Putamen (tissue), 1 donor: Measurements from ENCODE around the gene TSSK2.

Experiments used
- DNase-seq: peaks from one replicate; pipeline ENCODE4 v3.0.0-alpha.2; 2016; ENCODE audit warnings: low spot score

The TSSK2 gene

GRCh38 chr22:19125011-19125410, 6.1 kb upstream of the TSSK2 start:
- DNase-seq, result no peak

- no peak for DNase-seq
Observed at GRCh38 chr22:19125474-19126308, 5.4 kb upstream of the TSSK2 start.

- DNase-seq, result no peak
Observed at GRCh38 chr22:19126309-19127273, 4.5 kb upstream of the TSSK2 start.

GRCh38 chr22:19127329-19128008, 3.6 kb upstream of the TSSK2 start:
- no peak for DNase-seq

- no peak for DNase-seq
Observed at GRCh38 chr22:19128009-19128401, 3.1 kb upstream of the TSSK2 start.

GRCh38 chr22:19128946-19129727, 2.0 kb upstream of the TSSK2 start:
- no peak for DNase-seq

- no peak for DNase-seq
Observed at GRCh38 chr22:19129871-19130270, 1.2 kb upstream of the TSSK2 start.

GRCh38 chr22:19131685-19132015, 542 bp downstream of the TSSK2 start:
- DNase-seq, result no peak

- no peak for DNase-seq
Observed at GRCh38 chr22:19132153-19132552, 1.0 kb downstream of the TSSK2 start.

GRCh38 chr22:19132693-19133400, 1.7 kb downstream of the TSSK2 start:
- no peak for DNase-seq

GRCh38 chr22:19133561-19133960, 2.5 kb downstream of the TSSK2 start:
- no peak for DNase-seq

GRCh38 chr22:19134176-19134831, 3.2 kb downstream of the TSSK2 start:
- no peak for DNase-seq

GRCh38 chr22:19134874-19135273, 3.8 kb downstream of the TSSK2 start:
- DNase-seq, result no peak

- no peak for DNase-seq
Observed at GRCh38 chr22:19136915-19137314, 5.8 kb downstream of the TSSK2 start.

- DNase-seq, result no peak
Observed at GRCh38 chr22:19137384-19138216, 6.5 kb downstream of the TSSK2 start.

- no peak for DNase-seq
Observed at GRCh38 chr22:19138217-19139000, 7.3 kb downstream of the TSSK2 start.

- no peak for DNase-seq
Observed at GRCh38 chr22:19139001-19139356, 7.9 kb downstream of the TSSK2 start.

- DNase-seq, result no peak
Observed at GRCh38 chr22:19139974-19140373, 8.9 kb downstream of the TSSK2 start.

GRCh38 chr22:19142394-19142793, 11.3 kb downstream of the TSSK2 start:
- DNase-seq, result no peak
